ENCODE data around the gene VPS13D. TPM values are rescaled to one million over a fixed set of nuclear protein-coding genes. Genes with fewer than 3 reads are reported as not detected.

The VPS13D gene
- total RNA-seq, 1 experiment from 2014 or later, result 36.5 TPM

DNA sequence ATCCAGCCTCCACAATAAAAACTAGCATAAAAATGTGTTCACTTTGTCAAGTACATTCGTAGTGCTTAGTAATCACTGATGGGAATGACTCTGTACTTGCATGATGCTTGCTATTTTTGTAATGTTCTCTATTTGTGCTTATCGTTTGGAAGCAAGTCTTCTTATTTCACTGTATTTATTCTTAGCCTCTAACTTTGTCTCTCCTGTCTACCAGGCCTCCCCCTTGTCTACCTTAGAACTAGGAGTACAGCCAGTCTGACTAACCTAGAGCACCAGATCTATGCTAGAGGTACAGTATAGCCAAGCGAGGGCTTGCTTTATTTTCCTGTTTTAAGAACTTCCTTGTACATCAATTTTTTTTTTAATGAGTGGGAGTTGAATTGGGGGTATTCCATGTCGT lies 108.2 kb downstream of the VPS13D start:
- TF ChIP-seq, protein P1, sequence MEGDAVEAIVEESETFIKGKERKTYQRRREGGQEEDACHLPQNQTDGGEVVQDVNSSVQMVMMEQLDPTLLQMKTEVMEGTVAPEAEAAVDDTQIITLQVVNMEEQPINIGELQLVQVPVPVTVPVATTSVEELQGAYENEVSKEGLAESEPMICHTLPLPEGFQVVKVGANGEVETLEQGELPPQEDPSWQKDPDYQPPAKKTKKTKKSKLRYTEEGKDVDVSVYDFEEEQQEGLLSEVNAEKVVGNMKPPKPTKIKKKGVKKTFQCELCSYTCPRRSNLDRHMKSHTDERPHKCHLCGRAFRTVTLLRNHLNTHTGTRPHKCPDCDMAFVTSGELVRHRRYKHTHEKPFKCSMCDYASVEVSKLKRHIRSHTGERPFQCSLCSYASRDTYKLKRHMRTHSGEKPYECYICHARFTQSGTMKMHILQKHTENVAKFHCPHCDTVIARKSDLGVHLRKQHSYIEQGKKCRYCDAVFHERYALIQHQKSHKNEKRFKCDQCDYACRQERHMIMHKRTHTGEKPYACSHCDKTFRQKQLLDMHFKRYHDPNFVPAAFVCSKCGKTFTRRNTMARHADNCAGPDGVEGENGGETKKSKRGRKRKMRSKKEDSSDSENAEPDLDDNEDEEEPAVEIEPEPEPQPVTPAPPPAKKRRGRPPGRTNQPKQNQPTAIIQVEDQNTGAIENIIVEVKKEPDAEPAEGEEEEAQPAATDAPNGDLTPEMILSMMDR (IDR thresholded peaks at IDR 0.05; ENCODE audit: unreplicated experiment), result no peak
- Mint-ChIP-seq H3K36me3 (ENCODE audit: insufficient read depth, unreplicated experiment) (peaks cover 47% of the 10 kb centered on the region), H3K4me3 (ENCODE audit: unreplicated experiment) (no peak overlapping the region), H3K27ac (ENCODE audit: low read depth, unreplicated experiment) (no peak overlapping the region), H3K4me1 (ENCODE audit: insufficient read depth, unreplicated experiment) (no peaks in the 10 kb centered on the region), H3K27me3 (ENCODE audit: insufficient read depth, unreplicated experiment) (no peaks in the 10 kb centered on the region), H3K9me3 (ENCODE audit: unreplicated experiment) (no peaks in the 10 kb centered on the region)
- no peak for DNase-seq (ENCODE audit: unreplicated experiment)
- POLR2A ChIA-PET, result no interaction called here
- CTCF ChIA-PET, result no interaction called here
- no TSS peak for BruUV-seq (replicated peaks)
- intact Hi-C loops (cut with micrococcal nuclease), result no loop called here

DNA sequence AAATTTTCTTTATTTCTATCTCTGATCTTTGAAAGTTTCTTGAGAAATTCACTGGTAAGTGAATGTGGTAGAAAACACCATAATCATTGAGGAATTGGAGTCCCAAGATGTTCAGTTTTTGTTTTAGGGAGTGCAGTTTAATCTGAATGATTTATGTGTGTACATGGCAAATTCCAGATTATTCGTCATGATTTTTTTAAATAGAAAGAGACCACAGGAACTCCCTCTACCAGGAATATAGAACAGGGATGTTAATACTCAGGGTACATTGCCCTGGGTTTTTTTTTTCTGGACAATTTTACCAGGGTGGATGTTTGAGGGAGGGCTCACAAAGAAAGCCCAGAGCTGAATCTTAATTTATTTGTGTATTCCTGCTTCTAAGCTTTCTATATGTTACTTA lies 109.0 kb downstream of the VPS13D start:
- no peak overlapping the region for H3K4me3 Mint-ChIP-seq (ENCODE audit: unreplicated experiment)
- peaks cover 47% of the 10 kb centered on the region for H3K36me3 Mint-ChIP-seq (ENCODE audit: insufficient read depth, unreplicated experiment)
- DNase-seq (ENCODE audit: unreplicated experiment), result no peak
- no peaks in the 10 kb centered on the region for H3K27me3 Mint-ChIP-seq (ENCODE audit: insufficient read depth, unreplicated experiment)
- H3K27ac Mint-ChIP-seq (ENCODE audit: low read depth, unreplicated experiment), result no peak overlapping the region
- TF ChIP-seq, protein P1 (IDR thresholded peaks at IDR 0.05; ENCODE audit: unreplicated experiment), result no peak
- ChIA-PET POLR2A (interaction anchor here (0.6 kb wide), 1 partner anchor 20 kb away, joined by 4 read pairs; no protein-coding TSS in a partner anchor), CTCF (interaction anchor here (0.6 kb wide), 1 partner anchor 200 kb away, joined by 5 read pairs; no protein-coding TSS in a partner anchor)
- intact Hi-C loops (cut with micrococcal nuclease), result no loop called here
- no peaks in the 10 kb centered on the region for H3K9me3 Mint-ChIP-seq (ENCODE audit: unreplicated experiment)
- no TSS peak for BruUV-seq (replicated peaks)
- no peaks in the 10 kb centered on the region for H3K4me1 Mint-ChIP-seq (ENCODE audit: insufficient read depth, unreplicated experiment)

DNA sequence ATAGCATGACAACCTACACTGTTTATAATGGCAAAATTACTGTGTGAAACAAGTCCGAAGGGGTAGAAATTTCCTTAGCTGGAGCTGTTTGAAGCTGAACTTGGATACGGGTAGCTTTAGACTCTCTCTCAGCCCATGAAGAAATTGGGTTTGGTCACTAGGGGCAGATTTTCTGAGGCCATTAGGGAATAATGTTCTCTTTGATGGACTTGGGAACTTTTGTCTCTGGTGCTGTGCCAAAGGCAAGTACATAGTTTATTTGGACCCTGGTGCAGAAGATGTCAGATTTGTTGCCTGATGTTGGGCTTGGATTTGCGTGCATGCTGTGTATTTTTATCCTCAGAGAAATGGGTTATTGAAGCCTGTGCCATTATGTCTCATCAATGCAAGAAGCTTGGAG lies 109.6 kb downstream of the VPS13D start:
- POLR2A ChIA-PET, result interaction anchor here (0.6 kb wide), 1 partner anchor 20 kb away, joined by 4 read pairs; no protein-coding TSS in a partner anchor
- Mint-ChIP-seq H3K4me3 (ENCODE audit: unreplicated experiment) (no peak overlapping the region), H3K27ac (ENCODE audit: low read depth, unreplicated experiment) (no peak overlapping the region), H3K4me1 (ENCODE audit: insufficient read depth, unreplicated experiment) (no peaks in the 10 kb centered on the region), H3K36me3 (ENCODE audit: insufficient read depth, unreplicated experiment) (peaks cover 43% of the 10 kb centered on the region), H3K9me3 (ENCODE audit: unreplicated experiment) (no peaks in the 10 kb centered on the region), H3K27me3 (ENCODE audit: insufficient read depth, unreplicated experiment) (no peaks in the 10 kb centered on the region)
- TF ChIP-seq, protein P1 (IDR thresholded peaks at IDR 0.05; ENCODE audit: unreplicated experiment), result no peak
- DNase-seq (ENCODE audit: unreplicated experiment), result no peak
- CTCF ChIA-PET, result interaction anchor here (0.6 to 1.0 kb wide), 2 partner anchors 42 to 200 kb away, joined by 3 to 5 read pairs; no protein-coding TSS in a partner anchor
- no TSS peak for BruUV-seq (replicated peaks)
- intact Hi-C loops (cut with micrococcal nuclease), result no loop called here

- Mint-ChIP-seq H3K4me3 (ENCODE audit: unreplicated experiment) (no peak overlapping the region), H3K27me3 (ENCODE audit: insufficient read depth, unreplicated experiment) (no peaks in the 10 kb centered on the region), H3K27ac (ENCODE audit: low read depth, unreplicated experiment) (no peak overlapping the region), H3K9me3 (ENCODE audit: unreplicated experiment) (no peaks in the 10 kb centered on the region), H3K4me1 (ENCODE audit: insufficient read depth, unreplicated experiment) (no peaks in the 10 kb centered on the region), H3K36me3 (ENCODE audit: insufficient read depth, unreplicated experiment) (peaks cover 43% of the 10 kb centered on the region)
- no TSS peak for BruUV-seq (replicated peaks)
- ChIA-PET POLR2A (no interaction called here), CTCF (interaction anchor here (0.6 to 1.0 kb wide), 2 partner anchors 43 to 280 kb away, joined by 3 to 4 read pairs; no protein-coding TSS in a partner anchor)
- TF ChIP-seq, protein P1 (IDR thresholded peaks at IDR 0.05; ENCODE audit: unreplicated experiment), result no peak
- intact Hi-C loops (cut with micrococcal nuclease), result no loop called here
- no peak for DNase-seq (ENCODE audit: unreplicated experiment)
Observed at GRCh38 chr1:12339811-12340543, 110.1 kb downstream of the VPS13D start.

Measured in MCF 10A (cell line).